SU-DHL-6 (cell line): ENCODE measurements around the gene SETBP1.

ENCODE experiments used
- EZH2phosphoT487 ChIP-seq: fragments of 200-600 bp; sonication (generic), shearing (Covaris generic); conservative IDR thresholded peaks from 2 replicates; pipeline ENCODE4 v1.6.1; 2018; ENCODE audit warnings: mild to moderate bottlenecking, antibody characterized with exemption, low read length, moderate library complexity, mixed read lengths
- TF ChIP-seq, protein P1 (sequence below): fragments of 200-600 bp; sonication (generic); IDR thresholded peaks from one replicate; pipeline ENCODE4 v1.5.1; 2017; ENCODE audit warnings: antibody characterized with exemption, mild to moderate bottlenecking, low read length, moderate library complexity; ENCODE audit not compliant: insufficient read depth, poor library complexity, severe bottlenecking

DNA sequence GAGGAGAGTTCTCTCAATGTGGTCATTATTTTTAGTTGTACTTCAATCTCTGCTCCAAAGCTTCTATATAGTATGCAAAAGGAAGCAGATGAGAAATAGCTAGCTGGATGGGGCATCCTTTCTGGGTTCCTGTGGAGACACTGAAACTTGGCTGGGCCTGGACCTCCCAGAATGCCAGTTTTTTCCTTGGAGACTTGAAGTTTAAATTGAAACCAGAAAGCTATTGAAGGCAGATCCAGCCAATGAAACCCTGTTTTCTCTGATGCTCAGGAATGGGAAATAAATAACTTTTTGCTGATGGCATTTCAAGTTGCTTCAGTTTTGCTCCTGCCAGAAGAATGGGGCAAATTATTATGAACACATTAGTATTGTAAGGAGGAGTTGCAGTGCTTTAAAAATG, 2.9 kb downstream of the SETBP1 start:
- TF ChIP-seq, protein P1, sequence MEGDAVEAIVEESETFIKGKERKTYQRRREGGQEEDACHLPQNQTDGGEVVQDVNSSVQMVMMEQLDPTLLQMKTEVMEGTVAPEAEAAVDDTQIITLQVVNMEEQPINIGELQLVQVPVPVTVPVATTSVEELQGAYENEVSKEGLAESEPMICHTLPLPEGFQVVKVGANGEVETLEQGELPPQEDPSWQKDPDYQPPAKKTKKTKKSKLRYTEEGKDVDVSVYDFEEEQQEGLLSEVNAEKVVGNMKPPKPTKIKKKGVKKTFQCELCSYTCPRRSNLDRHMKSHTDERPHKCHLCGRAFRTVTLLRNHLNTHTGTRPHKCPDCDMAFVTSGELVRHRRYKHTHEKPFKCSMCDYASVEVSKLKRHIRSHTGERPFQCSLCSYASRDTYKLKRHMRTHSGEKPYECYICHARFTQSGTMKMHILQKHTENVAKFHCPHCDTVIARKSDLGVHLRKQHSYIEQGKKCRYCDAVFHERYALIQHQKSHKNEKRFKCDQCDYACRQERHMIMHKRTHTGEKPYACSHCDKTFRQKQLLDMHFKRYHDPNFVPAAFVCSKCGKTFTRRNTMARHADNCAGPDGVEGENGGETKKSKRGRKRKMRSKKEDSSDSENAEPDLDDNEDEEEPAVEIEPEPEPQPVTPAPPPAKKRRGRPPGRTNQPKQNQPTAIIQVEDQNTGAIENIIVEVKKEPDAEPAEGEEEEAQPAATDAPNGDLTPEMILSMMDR = no peak
- no peak for TF ChIP-seq EZH2phosphoT487
